ENCODE results near the gene C4orf33. TPM values are rescaled to one million over a fixed set of nuclear protein-coding genes. Genes with fewer than 3 reads are reported as not detected.

The C4orf33 gene
- polyA plus RNA-seq, 1 donor (not counting 4 experiments of a cell fraction or from before 2014, with no cell fraction given), result 25.7 TPM

- Histone ChIP-seq H3K4me1 (ENCODE audit: control insufficient read depth, extremely low read depth, insufficient read depth, low read length) (peaks cover 13% of the 10 kb centered on the region), H3K27ac (ENCODE audit: control insufficient read depth, insufficient read depth, low read length) (peak overlapping the region; percentile 28), H4K20me1 (ENCODE audit: control insufficient read depth, extremely low read depth, insufficient read depth, low read length) (no peaks in the 10 kb centered on the region), H3K27me3 (ENCODE audit: control insufficient read depth, extremely low read depth, insufficient read depth, low read length) (no peaks in the 10 kb centered on the region), H3K36me3 (ENCODE audit: control insufficient read depth in 2 of 2, extremely low read depth in 1 of 2, insufficient read depth in 2 of 2, low read length in 2 of 2) (no peaks in the 10 kb centered on the region), H3K4me3 (ENCODE audit: control insufficient read depth in 2 of 3, extremely low read depth in 1 of 3, insufficient read depth in 2 of 3, low read depth in 1 of 3, low read length in 3 of 3) (peak overlapping the region in 2 of 3 experiments; percentile 43 to 92), H3K9me3 (ENCODE audit: control insufficient read depth, low read depth, low read length) (no peaks in the 10 kb centered on the region), H3K4me2 (ENCODE audit: control insufficient read depth, extremely low read depth, insufficient read depth, low read depth, low read length) (peak overlapping the region; percentile 91), H3K9ac (ENCODE audit: control insufficient read depth, extremely low read depth, insufficient read depth, low read length) (no peak overlapping the region), H3K79me2 (ENCODE audit: control insufficient read depth, insufficient read depth, low read length) (peaks cover 35% of the 10 kb centered on the region), H2AFZ (ENCODE audit: control insufficient read depth, low read length) (peak overlapping the region; percentile 72), H3K9me1 (ENCODE audit: control insufficient read depth, extremely low read depth, insufficient read depth, low read length) (no peaks in the 10 kb centered on the region)
- TF ChIP-seq EZH2 (IDR thresholded peaks at IDR 0.05; ENCODE audit: low read length) (no peak), CTCF (optimal IDR thresholded peaks at IDR 0.05 in 1 of 3, IDR thresholded peaks at IDR 0.05 in 1 of 3, conservative IDR thresholded peaks at IDR 0.05 in 1 of 3; ENCODE audit: extremely low read depth in 1 of 3, insufficient read depth in 2 of 3, low read length in 3 of 3) (no peak)
- FAIRE-seq, result no peak
- dilution Hi-C loops (cut with MboI; ENCODE audit: extremely low pct_ligation_motif_present, low sequenced_read_pairs), result no loop called here
- DNase-seq (ENCODE audit: low read depth, low spot score), result no peak
These were observed 1.6 kb upstream of the C4orf33 start for GRCh38 chr4:129094347-129094746.

GRCh38 chr4:129098531-129099001, 2.6 kb downstream of the C4orf33 start:
- dilution Hi-C loops (cut with MboI; ENCODE audit: extremely low pct_ligation_motif_present, low sequenced_read_pairs), result no loop called here
- no peak overlapping the region for H3K4me3 ChIP-seq (ENCODE audit: control insufficient read depth in 2 of 3, extremely low read depth in 1 of 3, insufficient read depth in 2 of 3, low read depth in 1 of 3, low read length in 3 of 3)
- H3K27ac ChIP-seq (ENCODE audit: control insufficient read depth, insufficient read depth, low read length), result no peak overlapping the region
- H3K4me1 ChIP-seq (ENCODE audit: control insufficient read depth, extremely low read depth, insufficient read depth, low read length), result peaks cover 6% of the 10 kb centered on the region
- no peak for DNase-seq (ENCODE audit: low read depth, low spot score)
- H3K36me3 ChIP-seq (ENCODE audit: control insufficient read depth in 2 of 2, extremely low read depth in 1 of 2, insufficient read depth in 2 of 2, low read length in 2 of 2), result no peaks in the 10 kb centered on the region
- no peaks in the 10 kb centered on the region for H3K79me2 ChIP-seq (ENCODE audit: control insufficient read depth, insufficient read depth, low read length)
- no peak for FAIRE-seq
- H2AFZ ChIP-seq (ENCODE audit: control insufficient read depth, low read length), result no peak overlapping the region
- H4K20me1 ChIP-seq (ENCODE audit: control insufficient read depth, extremely low read depth, insufficient read depth, low read length), result no peaks in the 10 kb centered on the region
- H3K4me2 ChIP-seq (ENCODE audit: control insufficient read depth, extremely low read depth, insufficient read depth, low read depth, low read length), result no peak overlapping the region
- no peak for TF ChIP-seq CTCF (optimal IDR thresholded peaks at IDR 0.05 in 1 of 3, IDR thresholded peaks at IDR 0.05 in 1 of 3, conservative IDR thresholded peaks at IDR 0.05 in 1 of 3; ENCODE audit: extremely low read depth in 1 of 3, insufficient read depth in 2 of 3, low read length in 3 of 3)
- no peak for TF ChIP-seq EZH2 (IDR thresholded peaks at IDR 0.05; ENCODE audit: low read length)
- H3K9ac ChIP-seq (ENCODE audit: control insufficient read depth, extremely low read depth, insufficient read depth, low read length), result no peak overlapping the region
- H3K27me3 ChIP-seq (ENCODE audit: control insufficient read depth, extremely low read depth, insufficient read depth, low read length), result no peaks in the 10 kb centered on the region
- H3K9me1 ChIP-seq (ENCODE audit: control insufficient read depth, extremely low read depth, insufficient read depth, low read length), result no peaks in the 10 kb centered on the region
- no peaks in the 10 kb centered on the region for H3K9me3 ChIP-seq (ENCODE audit: control insufficient read depth, low read depth, low read length)

All from keratinocyte (primary cell).